ENCODE data around the gene ADH1B.
"Not testable (repeated sequence)": the region's sequence is repeated elsewhere in the genome, so short reads cannot be mapped to it uniquely, and the experiment has no call there.

ADH1B gene

DNA sequence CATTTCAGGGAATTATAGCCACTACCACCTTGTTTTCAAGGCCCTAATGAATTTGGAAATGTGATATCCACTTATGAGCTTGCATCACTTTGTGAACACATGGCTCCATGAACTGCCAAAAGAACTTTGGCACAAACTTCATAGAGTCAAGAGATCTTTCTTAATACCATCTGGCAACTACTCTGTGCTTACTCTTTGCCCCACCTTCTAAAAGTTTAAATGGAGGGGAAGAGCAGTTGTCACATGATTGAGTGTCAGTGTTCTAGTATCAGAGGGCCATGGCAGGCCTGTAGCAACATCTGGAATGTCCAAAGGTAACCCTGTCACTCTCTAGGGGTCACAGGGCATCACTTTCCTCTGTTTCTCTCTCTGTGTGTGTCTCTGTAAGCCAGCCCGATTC is 2.6 kb upstream of the ADH1B start:
- no peak for DNase-seq

DNA sequence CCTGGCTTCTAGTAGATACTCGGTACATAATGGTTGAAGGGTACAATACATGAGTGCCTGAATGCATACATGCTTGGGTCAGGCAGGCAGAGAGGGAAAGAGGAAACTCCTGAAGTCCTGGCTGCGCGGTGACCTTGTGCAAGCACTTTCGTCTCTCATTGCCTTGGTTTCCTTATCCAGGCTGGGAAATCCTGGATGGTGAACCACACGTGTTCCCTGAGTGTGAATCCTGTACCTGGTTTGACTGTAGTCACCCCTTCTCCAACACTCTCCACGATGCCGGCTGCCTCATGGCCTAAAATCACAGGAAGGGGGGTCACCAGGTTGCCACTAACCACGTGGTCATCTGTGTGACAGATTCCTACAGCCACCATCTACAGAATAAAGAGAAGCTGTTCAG is 3.4 kb downstream of the ADH1B start:
- DNase-seq, result not testable (repeated sequence)

DNA sequence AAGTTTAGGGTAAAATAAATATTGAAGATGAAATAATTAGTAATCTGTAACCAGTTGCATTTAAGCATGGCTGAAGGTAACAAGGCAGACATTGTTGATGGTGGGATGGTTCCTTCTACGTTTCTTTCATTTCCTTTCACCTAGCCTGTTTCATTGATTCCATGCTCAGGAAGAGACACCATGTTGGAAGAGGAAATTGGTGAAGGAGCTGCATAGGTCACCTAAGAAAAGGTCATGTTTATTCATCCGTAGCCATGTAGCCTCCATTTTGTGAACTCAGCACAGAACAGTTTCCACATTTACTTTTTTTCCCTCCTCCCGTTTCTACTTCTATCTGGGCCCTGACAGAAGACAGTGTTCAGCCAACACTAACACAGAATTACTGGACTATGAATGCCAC is 3.8 kb downstream of the ADH1B start:
- no peak for DNase-seq

DNA sequence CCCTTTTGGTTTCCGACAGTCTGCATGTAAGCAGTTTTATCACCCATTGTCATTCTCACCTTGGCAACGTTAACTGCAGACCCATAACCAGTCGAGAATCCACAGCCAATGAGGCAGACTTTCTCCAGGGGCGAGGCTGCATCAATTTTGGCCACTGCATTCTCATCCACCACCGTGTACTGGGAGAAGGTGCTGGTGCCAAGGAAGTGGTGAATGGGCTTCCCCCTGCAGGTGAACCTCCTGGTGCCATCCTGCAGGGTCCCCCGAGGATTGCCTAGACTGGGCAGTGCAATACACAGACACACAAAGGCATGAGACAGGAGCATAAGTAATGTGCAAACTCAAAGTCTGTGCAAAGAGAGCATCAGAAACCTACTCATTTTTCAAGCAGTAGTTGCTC is 5.4 kb downstream of the ADH1B start:
- DNase-seq, result no peak

DNA sequence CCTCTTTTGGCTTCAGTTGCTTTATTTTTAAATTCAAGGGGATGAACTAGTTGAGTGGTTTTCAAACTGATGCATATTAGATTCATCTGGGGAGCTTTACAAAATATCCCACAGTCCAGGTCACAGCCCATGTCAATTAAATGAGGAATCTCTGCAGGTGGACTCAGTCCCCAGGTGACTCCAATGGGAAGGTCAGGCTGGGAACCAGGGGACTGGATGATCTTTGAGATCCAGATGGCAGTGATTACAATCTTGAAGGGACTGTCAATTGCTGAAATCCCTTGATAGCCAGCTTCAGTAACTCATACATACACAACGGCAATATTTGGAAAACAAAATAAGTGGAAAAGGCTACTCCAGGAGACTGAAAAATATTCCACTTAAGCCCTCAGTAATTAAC is 7.0 kb downstream of the ADH1B start:
- DNase-seq, result no peak

DNA sequence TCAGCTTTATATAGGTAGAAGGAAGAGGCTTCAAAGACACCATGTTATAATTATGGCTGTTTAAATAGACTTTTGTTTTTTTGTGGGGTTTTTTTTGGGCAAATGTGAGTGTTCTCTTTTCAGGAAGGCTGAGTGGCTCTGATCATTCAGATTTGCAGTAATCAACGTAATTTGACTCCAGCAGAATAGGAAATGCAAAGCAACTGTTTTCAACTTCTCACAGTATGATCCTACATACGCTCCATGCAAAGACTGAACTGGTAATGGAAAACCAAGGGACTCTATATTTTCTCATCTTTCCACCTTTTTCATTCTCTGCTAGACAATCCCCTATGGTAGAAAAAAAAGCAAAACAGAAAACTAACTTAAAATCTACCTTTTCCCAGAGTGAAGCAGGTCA is 10.8 kb downstream of the ADH1B start:
- DNase-seq, result no peak

DNA sequence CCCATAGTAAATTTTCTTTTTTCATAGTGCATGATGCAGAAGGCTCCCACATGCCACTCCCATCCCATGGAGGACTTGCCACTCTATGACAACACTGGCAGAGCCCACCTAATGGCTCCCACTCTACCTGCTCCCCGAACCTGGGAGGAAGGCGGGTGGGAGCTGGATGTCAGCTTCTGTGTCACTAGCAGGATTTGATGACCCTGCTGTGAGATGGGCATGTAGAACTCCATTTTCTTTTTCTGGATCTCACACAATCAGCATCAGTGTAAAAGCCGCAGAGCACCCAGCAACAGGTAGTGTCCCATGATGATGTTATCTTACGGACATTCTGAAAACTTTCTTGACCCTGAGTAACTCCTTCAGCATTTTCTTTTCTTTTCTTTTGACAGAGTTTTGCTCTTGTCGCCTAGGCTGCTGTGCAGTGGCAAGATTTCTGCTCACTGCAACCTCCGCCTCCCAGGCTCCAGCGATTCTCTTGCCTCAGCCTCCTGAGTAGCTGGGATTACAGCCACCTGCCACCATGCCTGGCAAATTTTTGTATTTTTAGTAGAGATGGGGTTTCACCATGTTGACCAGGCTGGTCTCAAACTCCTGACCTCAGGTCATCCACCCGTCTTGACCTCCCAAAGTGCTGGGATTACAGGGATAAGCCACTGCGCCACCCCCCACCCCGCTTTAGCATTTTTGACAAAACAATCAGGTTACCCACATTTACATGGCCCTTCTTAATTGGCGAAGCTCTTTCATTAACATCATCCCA is 15.4 kb downstream of the ADH1B start:
- DNase-seq, result no peak

DNA sequence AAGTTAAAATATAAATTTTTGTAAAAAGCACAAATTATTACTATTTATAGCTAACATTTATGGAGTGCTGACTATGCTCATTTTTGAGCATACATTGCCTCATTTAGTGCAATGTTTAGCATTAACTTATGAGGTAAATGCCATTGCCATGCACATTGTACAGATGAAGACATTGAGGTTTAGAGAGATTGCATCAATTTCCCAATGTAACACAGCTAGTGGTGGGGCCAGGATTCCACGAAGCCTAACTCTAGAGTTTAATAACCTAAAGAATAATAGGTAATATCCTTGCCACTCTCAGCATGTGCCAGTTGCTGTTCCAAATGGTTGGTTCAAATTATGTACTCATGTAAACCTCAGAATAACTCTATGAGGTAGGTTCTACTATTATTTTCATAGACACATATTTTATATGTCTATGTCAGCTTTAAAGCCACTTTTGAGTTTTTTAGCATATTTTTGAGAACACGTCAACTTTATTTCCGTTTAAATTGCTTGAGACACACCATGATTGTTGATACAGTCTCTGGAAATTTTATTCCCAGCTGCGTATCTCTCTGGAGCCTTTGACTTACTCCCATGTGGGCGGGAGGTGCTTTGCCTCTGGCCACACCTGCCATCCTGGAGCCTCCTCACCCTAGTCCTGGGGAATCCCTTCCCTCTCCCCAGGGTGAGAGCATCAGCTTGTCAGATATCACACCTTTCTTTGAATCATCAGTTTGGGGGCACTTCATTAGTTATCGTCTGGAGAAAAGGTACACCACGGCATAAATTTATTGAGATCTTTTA is 19.6 kb downstream of the ADH1B start:
- no peak for DNase-seq

DNA sequence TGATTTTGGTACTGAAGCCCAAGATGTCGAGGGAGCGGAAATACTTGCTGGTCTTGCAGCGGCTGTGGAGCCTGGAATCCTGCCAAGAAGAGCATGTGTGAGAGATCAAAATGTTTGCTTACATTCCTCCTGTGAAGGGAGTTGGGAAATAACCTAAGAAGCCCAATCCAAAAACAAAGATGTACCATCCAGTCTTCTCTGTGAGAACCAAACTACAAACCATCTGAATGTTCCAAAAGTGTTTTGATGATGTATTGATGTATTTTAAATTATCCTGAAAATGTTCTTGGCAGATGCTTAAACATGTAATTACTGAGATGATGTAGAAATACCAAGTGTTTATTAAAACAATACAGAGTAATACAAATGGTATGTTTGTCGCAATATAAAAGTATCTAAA is 20.3 kb downstream of the ADH1B start:
- no peak for DNase-seq

DNA sequence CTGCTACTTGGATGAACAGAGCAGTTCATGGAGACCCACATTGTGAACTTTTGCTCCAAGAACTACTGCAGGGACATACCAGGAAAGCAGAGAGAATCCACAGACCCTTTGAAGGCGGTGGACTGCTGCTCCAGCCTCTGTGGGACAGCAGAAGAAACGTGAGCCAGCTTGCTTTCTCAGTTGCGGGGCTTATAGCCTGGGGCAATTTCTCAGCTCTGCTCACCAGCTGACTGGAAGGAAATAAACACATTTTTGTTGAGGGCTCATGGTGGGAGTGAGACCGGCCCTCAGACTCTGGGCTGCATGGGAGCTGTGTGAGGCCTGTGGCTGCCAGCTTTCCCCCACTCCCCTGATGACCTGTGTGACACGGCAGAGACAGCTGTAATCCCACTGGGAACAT is 27.8 kb downstream of the ADH1B start:
- no peak for DNase-seq

DNA sequence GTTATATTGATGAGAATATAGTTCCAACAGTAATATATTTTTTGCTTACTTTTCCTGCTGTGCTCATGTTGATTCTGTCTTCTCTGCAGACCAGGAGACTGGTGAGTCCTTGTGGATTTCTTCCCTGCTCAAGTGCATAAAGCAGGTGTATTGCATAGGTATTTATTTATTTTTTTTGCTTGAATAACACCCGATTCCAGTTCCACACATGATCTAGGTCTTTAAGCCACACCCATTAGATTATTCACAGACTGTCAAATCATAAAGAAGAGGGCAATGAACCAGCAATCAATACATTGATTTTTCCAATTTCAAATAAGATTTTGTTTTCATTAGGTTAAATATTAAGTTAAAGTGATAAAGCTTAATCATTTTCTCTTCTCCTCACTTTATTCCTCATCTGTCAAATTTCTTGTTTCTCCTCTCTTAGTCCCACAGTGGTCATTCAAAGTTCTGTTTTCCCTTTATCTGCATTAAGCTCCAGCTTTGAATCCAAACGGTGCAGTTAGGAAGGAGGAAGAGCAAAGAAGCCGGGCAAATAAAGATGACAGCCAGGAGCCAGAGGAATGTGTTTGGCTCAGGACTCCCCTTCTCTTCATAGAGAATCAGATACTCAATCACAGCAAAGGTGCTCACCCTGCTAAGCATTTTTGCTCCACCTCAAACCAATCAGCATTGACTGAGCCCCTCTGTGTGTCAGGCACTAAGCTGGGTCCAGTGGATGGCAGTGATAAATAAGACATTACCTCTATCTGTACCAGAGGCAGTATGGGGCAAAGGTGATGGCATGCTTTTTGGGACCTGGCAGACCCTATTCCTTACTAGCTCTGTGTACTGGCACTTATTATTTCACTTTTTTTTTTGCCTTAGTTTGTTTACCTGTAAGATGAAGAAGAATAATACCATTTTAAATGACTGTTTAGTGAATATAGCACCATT is 30.1 kb downstream of the ADH1B start, which contains the start of gene ADH1A:
ADH1A (minus strand) TSS at position 138 of the 939 bp plus-strand sequence; CDS start at position 67, 71 bp downstream.
- DNase-seq, result no peak

DNA sequence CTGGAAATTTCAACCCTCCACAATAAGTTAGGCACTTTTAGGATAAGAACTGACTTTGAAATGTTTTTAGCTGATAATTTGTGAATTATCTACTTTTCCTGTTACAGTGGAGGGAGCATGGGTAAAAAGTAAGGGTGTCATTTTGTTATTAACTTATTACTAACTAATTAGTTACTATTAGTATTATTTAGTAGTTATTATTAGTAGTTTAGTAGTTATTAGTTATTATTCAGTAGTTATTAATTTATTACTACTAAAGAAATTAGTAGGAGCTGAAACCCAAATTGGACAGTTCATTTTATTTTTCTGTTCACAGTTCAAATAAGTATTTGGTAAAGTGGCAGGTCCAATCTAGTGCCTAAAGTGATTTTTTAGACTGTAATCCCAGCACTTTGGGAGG is 35.8 kb downstream of the ADH1B start:
- DNase-seq, result no peak

DNA sequence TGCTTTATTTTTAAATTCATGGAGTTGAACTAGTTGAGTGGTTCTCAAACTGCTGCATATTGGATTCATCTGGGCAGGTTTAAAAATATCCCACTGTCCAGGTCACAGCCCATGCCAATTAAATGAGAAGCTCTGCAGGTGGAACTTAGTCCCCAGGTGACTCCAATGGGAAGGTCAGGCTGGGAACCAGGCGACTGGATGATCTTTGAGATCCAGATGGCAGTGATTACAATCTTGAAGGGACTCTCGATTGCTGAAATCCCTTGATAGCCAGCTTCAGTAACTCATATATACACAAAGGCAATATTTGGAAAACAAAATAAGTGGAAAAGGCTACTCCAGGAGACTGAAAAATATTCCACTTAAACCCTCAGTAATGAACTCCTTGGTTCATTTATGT is 38.5 kb downstream of the ADH1B start:
- no peak for DNase-seq

DNA sequence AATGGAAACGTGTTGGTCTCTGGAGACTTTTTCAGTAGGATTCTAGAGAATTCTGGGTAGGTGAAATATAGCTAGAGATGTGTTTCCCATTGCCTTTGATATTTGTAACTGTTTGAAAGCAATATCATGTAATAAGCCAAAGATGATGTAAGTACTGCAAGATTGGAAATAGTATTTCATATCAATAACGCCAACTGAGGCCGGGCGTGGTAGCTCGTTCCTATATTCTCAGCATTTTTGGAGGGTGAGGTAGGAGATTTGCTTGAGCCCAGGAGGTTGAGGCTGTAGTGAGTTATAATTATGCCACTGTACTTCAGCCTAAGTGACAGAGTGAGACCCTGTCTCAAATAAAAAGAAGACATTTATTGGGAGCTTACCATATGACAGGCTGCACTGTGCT is 39.9 kb downstream of the ADH1B start:
- DNase-seq, result no peak

DNA sequence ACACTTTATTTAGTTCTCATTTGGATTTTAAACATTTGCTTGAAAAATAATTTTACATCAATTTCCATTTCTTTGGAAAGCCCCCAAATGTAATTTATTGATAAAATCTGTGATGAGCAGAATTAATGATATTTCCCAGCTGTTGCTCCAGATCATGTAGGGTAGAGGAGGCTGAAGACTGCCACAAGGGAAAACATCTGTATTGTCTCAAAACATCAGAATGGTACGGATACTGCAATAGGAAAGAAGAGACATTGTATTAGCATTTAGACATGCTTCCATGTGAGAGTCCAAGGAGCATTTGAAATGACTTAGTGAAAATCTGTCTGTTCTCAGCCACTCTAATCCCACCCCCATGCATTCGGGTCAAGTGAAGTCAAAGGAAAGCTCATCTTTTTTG is 44.8 kb downstream of the ADH1B start:
- no peak for DNase-seq

DNA sequence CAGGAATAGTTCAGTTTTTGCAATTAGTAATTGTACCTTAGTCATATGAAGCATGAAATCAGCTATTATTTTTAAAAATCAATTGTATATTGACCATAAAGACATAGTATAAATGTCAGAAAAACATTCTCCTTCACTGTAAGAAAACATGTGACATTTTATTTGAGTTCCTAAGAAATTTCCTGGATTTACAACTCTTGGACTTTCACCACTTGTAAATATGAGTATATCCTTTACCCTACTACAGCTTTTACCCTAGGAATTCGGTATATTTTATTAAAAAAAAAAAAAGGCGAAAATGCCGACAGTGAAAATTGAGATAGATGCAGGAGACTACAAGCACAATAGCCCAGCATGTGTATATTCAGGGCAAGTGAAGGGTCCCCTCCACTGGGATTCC is 45.3 kb downstream of the ADH1B start:
- DNase-seq, result no peak

DNA sequence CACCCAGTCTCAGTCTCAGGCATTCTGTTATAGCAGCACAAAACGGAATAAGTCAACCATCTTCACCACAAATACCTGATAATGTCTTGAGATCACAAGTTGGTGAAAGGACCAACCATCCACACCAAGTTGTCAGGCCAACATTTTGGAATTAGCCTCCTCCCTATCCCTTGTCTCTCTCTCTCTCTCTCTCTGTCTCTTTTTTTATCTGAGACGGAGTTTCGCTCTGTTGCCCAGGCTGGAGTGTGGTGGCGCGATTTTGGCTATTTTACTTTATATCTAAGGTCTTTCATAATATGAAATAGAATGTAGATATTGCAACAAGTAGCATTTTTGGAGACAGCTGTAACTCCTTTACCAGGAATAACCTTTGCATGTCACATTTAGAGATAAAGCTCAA is 46.2 kb downstream of the ADH1B start:
- no peak for DNase-seq

DNA sequence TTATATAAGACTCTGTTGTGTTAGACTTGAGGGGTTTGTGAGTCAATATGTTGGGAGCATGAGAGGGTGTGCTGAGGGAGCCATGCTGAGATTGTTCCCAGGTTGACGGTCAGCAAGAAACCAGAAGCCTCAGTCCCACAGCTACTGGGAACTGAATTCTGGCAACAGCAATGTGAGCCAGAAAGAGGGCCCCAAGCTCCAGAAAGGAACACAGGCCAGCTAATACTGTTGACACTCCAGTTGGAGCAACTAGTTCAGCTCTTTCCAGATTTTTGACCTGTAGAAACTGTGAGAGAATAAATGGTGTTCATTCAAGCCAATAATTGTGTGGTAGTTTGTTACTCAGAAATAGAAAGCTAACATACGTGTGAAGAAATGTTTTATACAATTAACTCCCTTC is 47.5 kb downstream of the ADH1B start:
- no peak for DNase-seq

DNA sequence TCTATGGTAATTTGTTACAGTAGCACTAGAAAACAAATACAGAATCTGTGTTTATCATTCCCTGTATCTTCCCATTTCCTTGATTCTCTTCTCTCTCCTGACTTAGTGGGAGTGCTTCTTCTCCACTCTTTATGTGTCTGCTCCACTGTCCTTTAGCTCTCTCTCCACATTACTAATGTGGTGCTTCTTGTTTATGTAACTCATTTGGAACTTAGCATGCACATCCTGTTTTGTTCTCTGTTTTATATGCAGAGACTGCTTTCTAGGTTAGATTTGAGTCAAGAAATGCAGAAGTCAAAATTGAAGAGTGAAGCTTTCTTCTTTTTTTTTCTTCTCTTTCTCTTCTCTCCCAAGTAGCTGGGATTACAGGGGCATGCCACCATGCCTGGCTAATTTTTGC is 56.3 kb downstream of the ADH1B start:
- no peak for DNase-seq
